NCI-H2171 (cell line): ENCODE data around the gene CDH4.

ENCODE experiments used
- DNase-seq: peaks from one replicate; lab custom pipeline; 2025; lab: John Stamatoyannopoulos, UW

CDH4 gene

GRCh38 chr20:61582196-61582923 is 330.3 kb downstream of the CDH4 start:
- no peak for DNase-seq

GRCh38 chr20:61583356-61583755 is 331.3 kb downstream of the CDH4 start:
- DNase-seq = no peak

- DNase-seq = no peak
Measured at GRCh38 chr20:61584851-61585250, 332.8 kb downstream of the CDH4 start.

- no peak for DNase-seq
Measured at GRCh38 chr20:61585764-61586163, 333.7 kb downstream of the CDH4 start.

GRCh38 chr20:61587036-61587435 is 335.0 kb downstream of the CDH4 start:
- DNase-seq = no peak

GRCh38 chr20:61587681-61588289 is 335.7 kb downstream of the CDH4 start:
- no peak for DNase-seq

- no peak for DNase-seq
Measured at GRCh38 chr20:61588411-61589385, 336.6 kb downstream of the CDH4 start.

GRCh38 chr20:61590236-61590635 is 338.2 kb downstream of the CDH4 start:
- DNase-seq = no peak

GRCh38 chr20:61593516-61593915 is 341.5 kb downstream of the CDH4 start:
- no peak for DNase-seq

- no peak for DNase-seq
Measured at GRCh38 chr20:61594198-61594597, 342.1 kb downstream of the CDH4 start.

- DNase-seq = no peak
Measured at GRCh38 chr20:61595216-61595615, 343.2 kb downstream of the CDH4 start.

- no peak for DNase-seq
Measured at GRCh38 chr20:61596687-61597330, 344.7 kb downstream of the CDH4 start.

- DNase-seq = no peak
Measured at GRCh38 chr20:61597996-61598395, 345.9 kb downstream of the CDH4 start.

- DNase-seq = no peak
Measured at GRCh38 chr20:61598586-61598985, 346.5 kb downstream of the CDH4 start.

- DNase-seq = no peak
Measured at GRCh38 chr20:61599061-61599531, 347.0 kb downstream of the CDH4 start.

GRCh38 chr20:61599541-61599992 is 347.5 kb downstream of the CDH4 start:
- no peak for DNase-seq

- DNase-seq = no peak
Measured at GRCh38 chr20:61600016-61600415, 348.0 kb downstream of the CDH4 start.

- no peak for DNase-seq
Measured at GRCh38 chr20:61601361-61601760, 349.3 kb downstream of the CDH4 start.

GRCh38 chr20:61601853-61602252 is 349.8 kb downstream of the CDH4 start:
- DNase-seq = no peak

GRCh38 chr20:61603715-61604114 is 351.7 kb downstream of the CDH4 start:
- no peak for DNase-seq

- no peak for DNase-seq
Measured at GRCh38 chr20:61604549-61604948, 352.5 kb downstream of the CDH4 start.

- no peak for DNase-seq
Measured at GRCh38 chr20:61605283-61605682, 353.2 kb downstream of the CDH4 start.
